Gastrocnemius medialis (tissue), 4 donors: Measurements from ENCODE around the gene DAPK1. TPM values are rescaled to one million over a fixed set of nuclear protein-coding genes. Genes with fewer than 3 reads are reported as not detected.

Source experiments
- ATAC-seq, 2 donors: fragments of 150-250 bp; one replicate each; pipeline ENCODE4 v1.9.1; 2016
- DNase-seq, 2 donors: peaks; one replicate each; pipeline ENCODE4 v3.0.0-alpha.2; 2019
- H3K27ac ChIP-seq, 4 donors: fragments of 200-600 bp; sonication (generic); 1 replicate in 1 of 4; 2 replicates in 3 of 4; pipeline ENCODE4 v1.5.1; 2016 to 2018; ENCODE audit warnings: mild to moderate bottlenecking in 2 of 4, moderate library complexity in 1 of 4
- H3K27me3 ChIP-seq, 3 donors: fragments of 200-600 bp; sonication (generic) in 2 of 3; 1 replicate in 1 of 3; 2 replicates in 2 of 3; pipeline versions ENCODE4 v1.5.1 to v1.6.0; 2016 to 2019; ENCODE audit warnings: mild to moderate bottlenecking in 1 of 3, moderate library complexity in 1 of 3
- H3K36me3 ChIP-seq, 2 donors: fragments of 200-600 bp; sonication (generic) in 1 of 2; one replicate each; pipeline ENCODE4 v1.5.1; 2017 to 2018
- H3K4me1 ChIP-seq, 2 donors: fragments of 200-600 bp; sonication (generic) in 1 of 2; one replicate each; pipeline ENCODE4 v1.5.1; 2016 to 2017; ENCODE audit warnings: mild to moderate bottlenecking in 2 of 2
- H3K4me3 ChIP-seq, 4 donors: fragments of 200-600 bp; sonication (generic) in 3 of 4; 1 replicate in 1 of 4; 2 replicates in 3 of 4; pipeline ENCODE4 v1.5.1; 2016 to 2019; ENCODE audit warnings: mild to moderate bottlenecking in 2 of 4
- H3K9me3 ChIP-seq, 3 donors: fragments of 200-600 bp; sonication (generic) in 2 of 3; 1 replicate in 1 of 3; 2 replicates in 2 of 3; pipeline ENCODE4 v1.5.1; 2016 to 2019
- CTCF ChIP-seq, 5 experiments: fragments of 450-650 bp in 3 of 5; fragments of 200-600 bp in 2 of 5; sonication (generic) in 2 of 5; IDR thresholded peaks in 4 of 5; conservative IDR thresholded peaks in 1 of 5; 1 replicate in 4 of 5; 2 replicates in 1 of 5; pipeline ENCODE4 v1.5.1; 2016 to 2019; ENCODE audit warnings: antibody characterized with exemption in 5 of 5, mild to moderate bottlenecking in 3 of 5, moderate library complexity in 3 of 5
- POLR2A ChIP-seq, 2 donors: fragments of 450-650 bp; IDR thresholded peaks; one replicate each; pipeline ENCODE4 v1.6.1; 2017; ENCODE audit warnings: antibody characterized with exemption in 2 of 2, mild to moderate bottlenecking in 2 of 2, moderate library complexity in 2 of 2
- in situ Hi-C, 4 donors: fragments of 200-750 bp; cut with MboI; loops; one replicate each; pipeline versions ENCODE4 v1.15.0 to v1.8.0; 2017; ENCODE audit warnings: low sequenced_read_pairs in 4 of 4
- intact Hi-C: fragments of 100-400 bp; cut with DNase I; formaldehyde crosslinking; loops from one replicate; pipeline ENCODE4 v1.15.1; 2023; ENCODE audit warnings: low total_unique reads
- total RNA-seq, 4 donors: library from RNA; depleted of rRNA; stranded (reverse); fragments of >200 nt; gene quantifications; one replicate each; pipeline versions ENCODE4 v1.1.0 to v1.2.3, GENCODE V29; 2016

DAPK1 gene
- total RNA-seq, 4 donors from 2014 or later = 1.2 to 4.3 (median 2.7) TPM

DNA sequence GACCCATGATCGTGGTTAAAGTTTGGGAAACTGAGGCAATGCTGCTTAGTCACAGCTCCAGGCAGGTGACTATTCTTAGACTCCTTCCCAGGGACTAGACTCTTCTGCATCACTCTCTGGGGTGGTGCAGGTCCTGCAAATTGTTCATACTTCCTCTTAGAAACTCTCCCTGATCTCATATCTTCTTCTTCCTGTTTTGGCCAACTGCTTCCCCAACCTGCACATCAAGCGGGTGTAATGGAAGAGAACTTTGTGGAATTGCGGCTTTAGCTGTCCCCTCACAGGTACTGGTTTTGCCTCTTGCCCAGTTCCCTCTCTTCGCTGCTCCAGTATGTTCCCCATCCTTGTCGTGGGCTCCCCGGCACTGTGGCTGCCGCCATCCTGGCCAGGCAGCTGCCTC is 116.7 kb downstream of the DAPK1 start:
- no peaks in the 10 kb centered on the region for H3K36me3 ChIP-seq
- in situ Hi-C loops = no loop called here
- no peak for ATAC-seq
- H3K4me1 ChIP-seq = no peaks in the 10 kb centered on the region
- no peak overlapping the region for H3K4me3 ChIP-seq
- H3K9me3 ChIP-seq = no peaks in the 10 kb centered on the region
- intact Hi-C loops = loop anchor here (1.0 kb wide), 1 partner anchor 24 kb away; no protein-coding TSS in a partner anchor
- H3K27ac ChIP-seq = no peak overlapping the region
- no peak for DNase-seq
- TF ChIP-seq POLR2A (IDR thresholded peaks at IDR 0.05) = no peak
- no peak for TF ChIP-seq CTCF (IDR thresholded peaks at IDR 0.05 in 4 of 5, conservative IDR thresholded peaks at IDR 0.05 in 1 of 5)
- H3K27me3 ChIP-seq = no peaks in the 10 kb centered on the region

DNA sequence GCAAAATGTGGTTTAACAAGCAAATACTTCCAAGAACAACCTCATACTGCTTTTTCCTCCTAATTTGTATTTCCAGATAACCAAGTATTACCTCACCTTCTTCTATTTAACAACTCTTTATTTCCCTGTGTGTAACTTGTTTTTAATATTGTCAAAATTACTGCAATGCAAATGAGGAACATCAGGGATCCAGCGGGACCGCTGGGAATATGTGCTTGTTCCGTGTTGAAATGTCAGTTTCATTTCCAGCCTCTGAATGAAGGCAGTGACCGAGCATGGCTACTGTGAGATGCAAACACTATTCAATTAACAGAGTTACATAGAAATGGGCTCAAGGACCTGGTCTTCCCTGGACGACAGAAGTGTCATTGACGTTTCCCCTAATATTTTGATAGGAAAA is 117.5 kb downstream of the DAPK1 start:
- no peaks in the 10 kb centered on the region for H3K36me3 ChIP-seq
- intact Hi-C loops (no loop called here), in situ Hi-C loops (no loop called here)
- ATAC-seq (no peak), DNase-seq (no peak)
- no peaks in the 10 kb centered on the region for H3K27me3 ChIP-seq
- no peak overlapping the region for H3K4me3 ChIP-seq
- no peaks in the 10 kb centered on the region for H3K4me1 ChIP-seq
- no peak overlapping the region for H3K27ac ChIP-seq
- TF ChIP-seq CTCF (IDR thresholded peaks at IDR 0.05 in 4 of 5, conservative IDR thresholded peaks at IDR 0.05 in 1 of 5) (no peak), POLR2A (IDR thresholded peaks at IDR 0.05) (no peak)
- no peaks in the 10 kb centered on the region for H3K9me3 ChIP-seq

DNA sequence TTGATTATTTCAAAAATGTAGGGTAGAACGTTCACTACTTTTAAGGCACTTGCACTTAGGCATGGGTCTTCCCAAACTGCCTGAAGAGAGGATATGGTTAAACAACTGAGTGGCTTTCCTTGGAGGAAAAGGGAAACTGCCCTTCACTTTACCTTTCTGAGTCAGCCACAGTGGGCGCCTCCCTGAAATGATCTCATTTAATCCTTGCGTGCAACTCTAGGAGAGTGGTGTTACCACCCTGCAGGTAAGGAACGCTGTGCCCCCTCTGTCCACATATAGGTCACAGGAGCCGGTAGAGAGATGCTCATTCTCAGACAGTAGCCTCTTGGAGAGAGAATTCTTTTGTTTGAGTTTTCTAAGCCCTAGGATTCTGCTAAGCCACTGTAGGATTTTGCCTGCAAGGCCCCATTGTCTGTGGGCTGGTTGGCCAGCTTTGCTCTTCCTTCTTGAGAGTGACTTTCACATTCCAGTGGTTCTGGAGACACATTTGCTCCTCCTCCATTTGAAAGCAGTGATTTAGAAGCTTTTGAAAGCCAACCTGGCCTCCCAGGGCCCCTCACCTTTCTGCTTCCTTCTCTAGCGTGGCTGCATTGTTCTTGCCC is 118.0 kb downstream of the DAPK1 start:
- intact Hi-C loops (no loop called here), in situ Hi-C loops (no loop called here)
- Histone ChIP-seq H3K27me3 (no peaks in the 10 kb centered on the region), H3K4me1 (no peaks in the 10 kb centered on the region), H3K9me3 (no peaks in the 10 kb centered on the region), H3K27ac (no peak overlapping the region), H3K4me3 (no peak overlapping the region), H3K36me3 (no peaks in the 10 kb centered on the region)
- TF ChIP-seq CTCF (IDR thresholded peaks at IDR 0.05 in 4 of 5, conservative IDR thresholded peaks at IDR 0.05 in 1 of 5) (no peak), POLR2A (IDR thresholded peaks at IDR 0.05) (no peak)
- DNase-seq (no peak), ATAC-seq (no peak)

GRCh38 chr9:87618226-87618625 is 120.6 kb downstream of the DAPK1 start:
- no peak for DNase-seq
- no peak for TF ChIP-seq CTCF (IDR thresholded peaks at IDR 0.05 in 4 of 5, conservative IDR thresholded peaks at IDR 0.05 in 1 of 5)
- TF ChIP-seq POLR2A (IDR thresholded peaks at IDR 0.05) = no peak
- no peaks in the 10 kb centered on the region for H3K4me1 ChIP-seq
- in situ Hi-C loops = no loop called here
- ATAC-seq = no peak
- intact Hi-C loops = no loop called here
- H3K27ac ChIP-seq = no peak overlapping the region
- H3K4me3 ChIP-seq = no peak overlapping the region
- no peaks in the 10 kb centered on the region for H3K36me3 ChIP-seq
- H3K9me3 ChIP-seq = no peaks in the 10 kb centered on the region
- H3K27me3 ChIP-seq = no peaks in the 10 kb centered on the region

GRCh38 chr9:87618931-87619330 is 121.3 kb downstream of the DAPK1 start:
- TF ChIP-seq POLR2A (IDR thresholded peaks at IDR 0.05) = no peak
- no peak for TF ChIP-seq CTCF (IDR thresholded peaks at IDR 0.05 in 4 of 5, conservative IDR thresholded peaks at IDR 0.05 in 1 of 5)
- ATAC-seq (no peak), DNase-seq (no peak)
- Histone ChIP-seq H3K4me3 (no peak overlapping the region), H3K36me3 (no peaks in the 10 kb centered on the region), H3K27ac (no peak overlapping the region), H3K4me1 (no peaks in the 10 kb centered on the region), H3K9me3 (no peaks in the 10 kb centered on the region), H3K27me3 (no peaks in the 10 kb centered on the region)
- intact Hi-C loops (no loop called here), in situ Hi-C loops (no loop called here)
